Activated CD8-positive, alpha-beta memory T cell treated with anti-CD3 and anti-CD28 coated beads, Interleukin-2, amount 50 U/mL, for 48 hours (primary cell): ENCODE measurements around the gene TTC22.
A peak's percentile ranks its signal among the peaks of the same experiment; 100 is the strongest.

Source experiments
- DNase-seq: peaks from one replicate; pipeline ENCODE4 v3.0.0-alpha.2; 2020

TTC22 gene

DNA sequence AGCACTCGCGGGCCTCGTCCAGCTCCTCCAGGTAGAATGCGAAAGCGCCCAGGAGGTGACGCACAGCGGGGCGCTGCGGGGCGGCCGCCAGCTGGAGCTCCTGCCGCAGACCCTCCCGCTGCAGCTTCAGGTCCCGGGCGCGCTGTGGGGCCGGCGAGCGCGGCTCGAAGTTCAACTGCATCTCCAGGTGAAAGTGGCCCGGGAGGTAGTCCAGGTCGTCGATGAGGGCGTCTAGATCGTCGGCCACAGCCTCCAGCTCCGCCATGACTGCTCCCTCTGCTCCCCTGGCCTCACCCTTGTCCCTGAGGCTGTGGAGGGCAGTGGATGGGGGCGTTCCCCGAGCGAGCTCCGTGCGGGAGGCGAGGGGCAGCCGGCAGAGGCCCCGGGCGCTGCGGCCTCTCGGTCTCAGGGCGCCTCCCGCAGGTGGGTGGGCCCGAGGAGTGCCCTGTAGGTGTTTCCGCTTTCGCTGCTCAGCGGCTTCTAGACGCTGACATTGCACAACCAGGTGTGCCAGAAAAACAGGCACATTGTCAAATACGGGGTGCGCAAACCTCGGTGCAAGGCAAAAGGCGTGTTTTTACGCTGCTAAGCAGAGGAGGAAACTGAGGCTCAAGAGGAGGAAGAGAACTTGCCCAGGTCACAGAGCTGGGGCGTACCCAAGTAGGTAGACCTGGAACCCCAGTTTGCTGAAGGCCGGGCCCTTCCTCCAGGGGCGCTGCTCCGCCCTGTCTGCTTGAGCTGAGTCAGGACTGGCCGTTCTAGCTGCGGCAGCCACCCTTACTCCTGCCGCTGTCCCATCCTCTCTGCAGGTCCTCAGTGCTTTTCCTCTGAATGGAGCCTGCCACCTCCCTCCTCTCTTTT lies at the start of gene TTC22:
Gene TTC22, minus strand, starts transcription at position 425 of the 861 bp plus-strand sequence. Its CDS starts 160 bp downstream, at position 265.
- DNase-seq, result peak; percentile 80

DNA sequence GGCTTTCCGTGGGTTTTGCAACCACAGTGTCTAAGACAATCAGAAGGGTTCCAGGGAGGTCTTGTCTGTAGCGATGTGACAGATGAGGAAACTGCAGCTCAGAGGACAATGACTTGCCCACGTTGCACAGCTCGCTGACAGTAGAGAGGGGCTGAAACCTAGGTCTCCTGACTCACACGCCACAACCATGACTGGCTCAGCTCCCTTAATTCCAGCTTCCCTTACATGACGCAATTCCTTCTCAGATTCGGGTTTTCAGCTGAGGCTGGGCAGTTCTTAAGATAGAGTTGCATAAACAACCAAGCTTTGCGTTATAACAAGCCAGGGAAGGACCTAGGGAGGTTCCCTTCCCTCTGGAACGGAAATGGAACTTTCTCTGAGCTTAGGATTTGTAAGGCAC lies 49.6 kb upstream of the TTC22 start:
- peak; percentile 30 for DNase-seq

DNA sequence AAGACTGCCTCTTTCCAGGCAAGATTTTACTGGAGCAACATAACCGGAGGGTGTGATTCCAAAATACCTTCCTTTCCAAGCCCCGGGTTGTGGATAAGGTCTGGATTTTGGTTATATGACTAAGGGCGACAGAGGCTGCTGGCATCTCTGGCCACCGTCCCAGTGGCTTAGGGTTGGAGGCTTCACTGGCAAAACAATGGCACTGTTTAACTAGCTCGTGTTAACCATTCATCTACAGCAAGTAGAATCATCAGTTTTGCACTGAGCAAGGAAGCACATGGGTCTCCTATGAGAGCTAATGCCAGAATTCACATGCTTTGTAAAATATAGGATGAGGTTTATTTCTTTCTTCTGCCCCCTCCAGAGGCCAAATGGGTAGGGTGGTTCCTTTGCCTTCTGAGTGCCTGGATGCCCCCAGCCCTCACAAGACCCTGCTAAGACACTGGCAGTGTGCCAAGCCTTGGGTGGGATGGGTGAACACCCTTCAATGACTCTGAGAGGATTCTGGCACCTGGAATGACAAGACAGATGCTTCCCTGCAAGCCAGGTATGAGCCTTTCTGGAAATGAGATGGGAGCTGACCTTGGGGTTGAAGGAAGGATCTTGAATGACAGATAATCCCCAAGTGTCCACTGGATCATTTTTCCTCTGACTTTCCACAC lies 49.1 kb upstream of the TTC22 start:
- peak; percentile 28 for DNase-seq

DNA sequence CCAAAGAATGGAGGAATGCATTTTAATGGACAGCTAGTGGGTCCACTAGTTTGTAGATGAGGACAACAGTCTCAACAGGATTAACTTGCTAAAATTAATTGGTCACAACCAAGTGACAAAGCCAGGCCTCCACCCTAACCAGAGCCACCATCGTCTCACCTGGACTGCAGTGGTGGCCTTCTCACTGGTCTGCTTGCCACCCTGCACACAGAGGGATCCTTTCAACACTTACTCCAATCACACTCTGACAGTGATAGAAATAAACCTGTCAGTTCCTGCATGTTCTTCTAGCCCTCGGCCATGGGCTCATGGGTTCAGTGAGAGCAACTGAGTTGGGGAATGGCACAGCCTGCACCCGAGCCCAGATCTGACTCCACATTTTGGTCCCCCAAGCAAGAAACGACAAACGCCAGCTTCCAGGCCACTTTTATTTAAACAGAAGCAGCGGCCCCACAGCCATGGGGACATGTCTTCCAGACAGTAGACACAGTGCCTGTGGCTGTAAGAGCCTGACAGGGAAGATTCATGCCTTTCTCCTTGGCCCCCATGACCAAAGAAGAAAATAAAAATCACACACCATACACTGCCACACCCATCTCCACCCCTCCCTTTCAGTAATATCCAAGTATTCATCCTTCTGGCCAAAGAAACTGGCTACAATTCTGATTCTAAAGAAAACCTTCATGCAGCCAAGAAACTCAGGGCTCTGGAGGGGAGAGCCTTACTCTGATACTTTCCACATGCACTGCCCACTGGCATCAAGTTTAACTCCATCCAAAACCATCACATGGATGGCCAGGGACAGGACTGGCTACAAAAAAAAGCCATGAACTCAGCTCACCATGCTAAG lies 48.3 kb upstream of the TTC22 start:
- DNase-seq, result peak; percentile 29

DNA sequence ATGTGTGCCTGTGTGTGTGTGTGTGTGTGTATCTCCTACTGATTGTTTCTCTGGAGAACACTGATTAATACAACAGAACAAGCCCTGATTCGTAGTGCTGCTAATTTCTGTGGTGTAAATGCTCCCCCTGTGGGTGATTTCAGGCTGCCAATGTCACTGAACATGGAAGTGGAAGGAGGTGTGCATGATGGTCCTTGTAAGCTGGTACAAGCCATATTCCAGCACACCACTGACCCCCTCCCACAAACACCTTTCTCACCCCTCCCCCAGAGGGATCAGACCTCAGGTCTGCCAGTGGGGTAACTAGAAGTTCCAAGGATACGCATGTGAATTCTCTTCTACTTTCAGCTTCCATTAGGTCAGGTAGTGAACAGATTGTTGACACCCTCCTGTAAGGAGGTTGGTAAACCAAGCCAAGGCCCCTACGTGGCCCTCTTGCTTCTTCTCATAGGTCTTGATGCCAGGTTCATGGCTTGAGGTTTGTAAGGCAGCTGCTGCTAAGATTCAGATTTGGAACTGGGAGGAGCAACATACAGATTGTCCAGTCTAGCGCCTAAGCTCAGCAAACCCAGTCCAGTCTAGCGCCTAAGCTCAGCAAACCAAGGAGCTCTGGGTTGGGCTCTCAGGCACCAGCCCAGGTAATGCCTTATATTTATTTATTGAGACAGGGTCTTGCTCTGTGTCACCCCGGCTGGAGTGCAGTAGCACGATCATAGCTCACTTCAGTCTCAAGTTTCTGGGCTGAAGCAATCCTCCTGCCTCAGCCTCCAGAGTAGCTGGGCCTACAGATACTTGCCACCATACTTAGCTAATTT lies 47.2 kb upstream of the TTC22 start:
- peak; percentile 35 for DNase-seq

DNA sequence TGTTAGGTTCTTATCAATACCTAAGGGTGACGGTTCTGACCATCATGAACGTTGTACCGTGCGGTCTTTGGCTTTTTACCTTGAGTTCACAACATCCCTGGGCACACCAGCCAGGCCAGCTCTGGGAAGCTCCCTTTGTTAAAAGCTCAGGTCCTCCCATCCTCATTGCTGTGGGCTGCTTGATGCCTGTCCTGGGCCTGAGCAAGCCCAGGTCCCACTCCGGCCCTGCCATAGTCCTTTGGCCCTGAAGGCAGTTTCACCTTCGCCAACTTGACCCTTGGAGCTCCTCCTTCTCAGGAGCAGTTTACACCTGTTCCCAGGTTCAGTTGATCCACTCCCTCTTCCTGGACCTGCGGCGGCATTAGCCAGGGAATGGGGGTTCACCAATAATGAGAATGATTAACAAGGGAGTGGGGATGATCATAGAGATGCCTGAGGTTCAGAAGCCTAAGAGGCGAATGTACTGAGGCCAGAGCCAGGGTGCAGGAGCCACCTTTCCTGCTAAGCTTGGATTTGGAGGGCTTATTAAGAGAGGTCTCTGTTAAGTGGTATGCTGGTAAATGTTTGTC lies 45.7 kb upstream of the TTC22 start:
- peak; percentile 44 for DNase-seq

DNA sequence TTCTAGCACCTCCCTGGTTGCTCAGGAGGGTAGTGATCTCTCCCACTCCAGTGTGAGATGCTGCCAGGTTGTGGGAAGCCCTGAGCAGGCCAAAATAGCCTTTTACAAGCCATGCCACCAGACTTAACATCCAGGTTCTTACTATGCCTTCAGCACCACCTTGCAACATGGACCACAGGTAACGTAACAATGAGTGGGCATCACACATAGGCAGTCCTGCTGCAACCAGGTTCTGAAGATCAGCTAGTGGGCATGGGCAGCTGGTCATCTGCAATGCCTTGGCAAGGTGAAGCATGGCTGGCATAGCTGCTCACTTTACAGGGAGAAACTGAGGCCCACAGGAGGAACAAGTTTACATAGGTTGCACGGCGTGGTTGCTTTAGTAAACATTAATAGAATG lies 45.2 kb upstream of the TTC22 start:
- peak; percentile 45 for DNase-seq

DNA sequence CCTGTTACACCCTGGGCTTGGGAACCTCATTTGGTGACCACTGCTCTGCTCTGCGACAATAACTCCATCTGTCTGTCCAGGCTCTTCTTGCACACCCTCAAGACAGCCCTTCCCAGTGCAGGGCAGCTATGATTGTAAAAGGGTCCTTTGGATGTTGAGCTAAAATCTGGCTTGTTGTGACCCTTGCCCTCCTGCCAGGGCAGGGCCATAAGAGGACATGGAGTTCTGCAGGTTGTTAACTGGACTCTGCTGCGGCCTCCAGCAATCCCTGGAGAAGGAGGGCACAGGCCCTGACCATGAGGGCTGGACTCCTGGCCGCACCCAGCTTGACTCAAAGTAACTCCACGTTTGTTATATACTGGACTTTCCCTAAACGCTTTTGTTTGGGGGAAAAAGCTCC lies 44.6 kb upstream of the TTC22 start:
- peak; percentile 40 for DNase-seq

DNA sequence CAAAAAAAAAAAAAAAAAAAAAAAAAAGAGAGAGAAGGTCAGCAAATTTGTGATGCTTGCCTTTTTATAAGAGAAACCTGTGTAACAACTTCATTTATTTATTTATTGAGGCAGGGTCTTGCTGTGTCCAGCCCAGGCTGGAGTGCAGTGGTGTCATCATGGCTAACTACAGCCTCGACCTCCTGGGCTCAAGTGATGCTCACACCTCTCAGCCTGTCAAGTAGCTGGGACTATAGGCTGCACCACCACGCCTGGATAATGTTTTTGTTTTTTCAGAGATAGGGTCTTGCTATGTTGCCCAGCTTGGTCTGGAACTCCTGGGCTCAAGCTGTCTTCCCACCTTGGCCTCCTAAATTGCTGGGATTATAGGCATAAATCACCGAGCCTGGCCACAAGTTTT lies 43.4 kb upstream of the TTC22 start:
- DNase-seq, result peak; percentile 32

DNA sequence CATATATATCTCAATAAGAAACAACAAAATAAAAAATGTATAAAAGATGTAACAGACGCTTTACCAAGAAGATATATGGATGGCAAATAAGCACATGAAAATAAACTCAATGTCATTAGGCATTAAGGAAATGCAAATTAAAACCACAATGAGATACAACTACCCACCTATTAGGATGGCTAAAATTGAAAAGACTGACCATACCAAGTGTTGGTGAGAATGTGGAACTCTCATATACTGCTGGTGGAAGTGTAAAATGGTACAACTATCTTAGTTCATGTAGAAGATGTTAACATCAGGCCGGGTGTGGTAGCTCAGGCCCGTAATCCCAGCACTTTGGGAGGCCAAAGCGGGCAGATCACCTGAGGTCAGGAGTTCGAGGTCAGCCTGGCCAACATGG lies 42.3 kb upstream of the TTC22 start:
- DNase-seq, result no peak

DNA sequence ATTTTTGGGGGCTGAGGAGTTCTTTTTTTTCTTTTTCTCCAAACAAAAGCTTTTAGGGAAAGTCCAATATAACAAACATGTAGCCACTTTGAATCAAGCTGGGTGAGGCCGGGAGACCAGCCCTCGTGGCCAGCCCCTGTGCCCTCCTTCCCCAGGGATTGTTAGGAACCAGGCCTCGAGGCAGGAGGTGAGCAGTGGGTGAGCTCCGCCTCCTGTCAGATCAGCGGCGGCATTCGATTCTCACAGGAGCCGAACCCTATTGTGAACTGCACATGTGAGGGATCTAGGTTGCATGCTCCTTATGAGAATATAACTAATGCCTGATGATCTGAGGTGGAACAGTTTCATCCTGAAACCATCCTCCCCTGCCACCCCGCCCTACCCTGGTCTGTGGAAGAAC lies 41.8 kb upstream of the TTC22 start:
- DNase-seq, result peak; percentile 35

DNA sequence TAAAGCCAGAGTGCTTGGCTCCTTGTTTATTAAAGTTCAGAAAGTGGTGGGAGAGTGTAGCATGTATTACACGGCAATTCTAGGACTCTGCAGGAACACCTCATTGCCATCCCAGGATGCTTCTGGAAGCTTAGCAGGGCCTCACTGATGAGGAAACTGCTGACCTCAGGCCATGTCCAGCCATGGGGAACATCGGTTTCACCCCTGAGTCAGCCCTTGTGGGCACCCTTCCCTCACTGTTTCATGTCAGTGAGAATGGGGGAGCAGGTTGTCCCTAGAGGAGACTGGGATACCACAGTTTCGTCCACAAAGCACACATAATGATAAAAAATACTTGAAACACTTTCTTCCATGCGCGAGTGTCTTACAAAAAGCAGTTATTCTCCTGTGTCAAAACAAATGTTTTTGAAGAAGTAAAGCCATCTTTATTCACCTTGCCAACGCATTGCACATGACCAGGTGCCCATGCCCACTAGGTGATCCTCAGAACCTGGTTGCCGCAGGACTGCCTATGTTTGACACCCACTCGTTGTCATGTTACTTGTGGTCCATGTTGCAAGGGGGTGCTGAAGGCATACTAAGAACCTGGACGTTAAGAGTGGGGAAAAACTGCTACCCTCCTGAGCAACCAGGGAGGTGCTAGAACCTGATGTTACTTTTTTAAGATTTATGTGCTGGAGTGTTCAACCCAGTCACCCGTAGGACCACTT lies 41.2 kb upstream of the TTC22 start:
- peak; percentile 30 for DNase-seq

DNA sequence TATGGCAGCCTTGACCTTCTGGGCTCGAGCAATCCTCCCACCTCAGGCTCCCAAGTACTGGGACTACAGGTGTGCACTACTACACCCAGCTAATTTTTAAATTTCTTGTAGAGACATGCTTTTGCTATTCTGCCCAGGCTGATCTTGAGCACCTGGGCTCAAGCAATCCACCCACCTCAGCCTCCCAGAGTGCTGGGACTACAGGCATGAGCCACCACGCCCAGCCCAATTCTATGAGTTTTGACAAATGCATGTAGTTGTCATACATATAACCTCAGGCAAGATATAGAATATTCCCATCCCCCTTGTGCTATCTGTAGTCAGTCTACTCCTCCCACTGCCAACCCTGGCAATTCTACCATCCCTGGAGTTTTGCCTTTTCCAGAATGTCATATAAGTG lies 38.7 kb upstream of the TTC22 start:
- DNase-seq, result peak; percentile 10

DNA sequence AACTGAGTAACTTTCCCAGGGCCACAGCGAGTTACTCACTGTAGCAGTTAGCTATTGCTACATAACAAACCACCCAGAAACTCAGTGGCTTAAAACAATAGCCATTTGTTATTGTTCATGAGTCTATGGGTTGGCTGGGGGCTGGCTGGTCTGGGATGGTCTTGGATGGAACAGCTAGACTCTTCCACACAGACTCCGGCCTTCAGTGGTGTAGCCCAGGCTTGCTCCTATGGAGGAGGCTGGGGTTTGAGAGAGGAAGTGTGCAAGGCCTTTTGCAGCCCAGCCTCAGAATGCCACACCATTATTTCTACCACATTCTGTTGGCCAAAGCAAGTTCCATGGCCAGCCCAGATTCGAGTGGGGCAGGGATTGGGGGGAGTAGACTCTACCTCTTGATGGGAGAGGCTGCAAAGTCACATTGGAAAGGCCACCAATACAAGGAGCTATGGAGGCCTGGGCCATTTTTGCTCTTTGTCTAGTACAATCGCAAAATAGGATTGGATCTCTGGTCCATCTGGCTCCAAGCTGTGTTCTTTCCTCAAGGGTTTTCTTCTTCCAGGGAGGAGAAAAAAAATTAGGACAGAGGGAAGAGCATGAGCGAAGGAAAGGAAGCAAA lies 37.5 kb upstream of the TTC22 start:
- DNase-seq, result peak; percentile 22

DNA sequence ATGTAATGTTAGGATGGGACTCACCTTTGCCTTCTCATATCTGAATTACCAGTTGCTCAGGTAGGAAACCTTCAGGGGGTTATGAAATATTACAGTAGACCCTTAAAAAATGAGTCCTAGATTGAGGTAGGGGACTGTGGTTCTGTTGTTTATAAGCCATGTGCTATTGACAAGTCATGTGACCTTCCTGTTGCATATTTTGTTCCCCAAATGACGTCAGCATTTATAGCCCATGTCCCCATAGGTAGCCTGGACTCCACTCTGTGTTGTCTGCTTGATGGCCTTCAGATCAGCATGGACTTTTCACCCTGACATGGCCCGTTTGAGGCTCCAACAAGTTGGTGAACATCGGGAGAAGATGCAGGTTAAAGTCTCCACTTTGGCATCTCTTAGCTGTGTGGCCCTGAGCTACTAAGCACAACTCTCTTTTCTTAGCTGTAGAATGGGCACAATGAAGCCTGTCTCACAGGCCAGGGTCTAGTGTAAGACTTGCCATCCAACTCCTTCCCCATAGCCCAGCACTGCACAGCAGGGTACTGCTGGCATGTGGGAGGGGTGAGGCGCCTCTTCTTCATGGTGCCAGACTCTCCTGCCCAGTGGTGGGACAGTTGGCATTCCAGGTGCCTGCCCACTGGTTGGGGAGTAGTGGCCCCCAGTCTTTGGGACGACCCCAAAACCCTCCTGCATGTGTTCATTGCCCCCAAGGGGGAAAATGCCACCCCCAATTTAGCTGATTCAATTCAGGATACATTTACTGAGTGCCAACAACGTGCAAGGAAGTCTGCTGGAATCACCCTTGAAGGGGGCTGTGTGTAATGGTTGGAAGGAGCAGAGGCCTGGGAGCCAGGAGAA lies 36.1 kb upstream of the TTC22 start:
- DNase-seq, result peak; percentile 22

DNA sequence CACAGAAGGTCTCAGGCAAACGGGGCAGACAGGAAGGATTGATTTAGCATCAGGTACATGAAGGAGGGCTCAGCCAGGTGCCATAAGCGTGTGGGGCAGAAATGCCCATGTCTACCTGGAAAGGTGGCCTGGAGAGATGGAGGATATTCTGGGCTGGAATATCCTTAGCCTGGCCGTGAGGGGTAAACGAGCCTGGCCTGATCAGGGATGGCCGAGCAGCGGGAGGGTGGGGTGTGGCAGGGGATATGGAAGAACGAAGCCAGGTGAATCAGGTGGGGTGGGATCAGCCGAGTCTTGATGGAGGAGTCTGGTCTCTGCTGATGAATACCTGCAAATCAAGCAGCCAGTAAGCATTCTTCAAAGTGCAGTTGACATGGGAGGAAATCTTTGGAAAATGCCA lies 35.5 kb upstream of the TTC22 start:
- DNase-seq, result peak; percentile 29

DNA sequence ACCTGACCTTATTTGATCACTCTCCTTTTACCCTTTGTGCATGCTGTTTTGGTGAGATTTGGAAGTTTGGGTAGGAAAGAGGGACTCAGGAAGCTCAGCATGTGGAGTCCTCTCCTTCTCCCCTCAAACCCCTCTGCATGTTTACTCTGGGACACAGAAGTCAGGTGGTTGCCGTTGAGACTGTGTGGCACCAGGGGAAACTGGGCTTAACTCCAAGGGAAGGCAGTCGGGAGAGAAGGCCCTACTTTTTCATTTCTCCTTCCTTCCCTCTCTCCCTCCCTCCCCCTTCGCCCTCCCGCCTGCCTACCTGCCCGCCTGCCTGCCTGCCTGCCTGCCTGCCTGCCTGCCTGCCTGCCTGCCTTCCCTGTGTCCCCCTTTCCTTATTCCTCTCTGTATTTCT lies 34.8 kb upstream of the TTC22 start:
- no peak for DNase-seq

DNA sequence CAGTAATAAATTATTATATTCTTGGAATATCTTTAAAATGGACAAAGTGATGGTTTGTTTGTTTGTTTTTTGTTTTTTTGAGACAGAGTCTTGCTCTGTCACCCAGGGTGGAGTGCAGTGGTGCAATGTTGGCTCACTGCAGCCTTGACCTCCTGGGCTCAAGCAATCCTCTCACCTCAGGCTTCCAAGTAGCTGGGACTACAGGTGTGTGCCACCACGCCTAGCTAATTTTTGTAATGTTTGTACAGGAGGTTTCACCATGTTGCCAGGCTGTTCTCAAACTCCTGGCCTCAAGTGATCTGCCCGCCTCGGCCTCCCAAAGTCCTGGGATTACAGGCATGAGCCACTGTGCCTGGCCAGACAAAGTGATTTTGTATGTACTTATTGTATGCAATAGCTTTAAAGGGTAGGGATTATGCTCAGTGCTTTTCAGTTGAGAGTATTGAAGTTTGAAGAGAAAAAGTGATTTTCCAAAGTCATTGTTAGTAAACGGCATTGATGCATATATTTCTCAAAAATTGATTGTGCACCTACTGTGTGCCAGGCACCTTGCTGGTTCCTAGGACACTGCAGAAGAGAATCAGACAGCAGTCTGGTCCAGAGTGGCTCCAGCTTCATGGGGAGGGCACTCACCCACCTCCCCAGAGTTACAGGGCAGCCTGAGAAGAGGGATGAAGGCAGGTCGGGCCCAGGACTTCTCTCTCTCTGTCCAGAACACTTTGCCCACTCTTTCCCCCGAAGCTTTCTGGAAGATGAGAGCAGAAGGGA lies 34.2 kb upstream of the TTC22 start:
- peak; percentile 17 for DNase-seq

DNA sequence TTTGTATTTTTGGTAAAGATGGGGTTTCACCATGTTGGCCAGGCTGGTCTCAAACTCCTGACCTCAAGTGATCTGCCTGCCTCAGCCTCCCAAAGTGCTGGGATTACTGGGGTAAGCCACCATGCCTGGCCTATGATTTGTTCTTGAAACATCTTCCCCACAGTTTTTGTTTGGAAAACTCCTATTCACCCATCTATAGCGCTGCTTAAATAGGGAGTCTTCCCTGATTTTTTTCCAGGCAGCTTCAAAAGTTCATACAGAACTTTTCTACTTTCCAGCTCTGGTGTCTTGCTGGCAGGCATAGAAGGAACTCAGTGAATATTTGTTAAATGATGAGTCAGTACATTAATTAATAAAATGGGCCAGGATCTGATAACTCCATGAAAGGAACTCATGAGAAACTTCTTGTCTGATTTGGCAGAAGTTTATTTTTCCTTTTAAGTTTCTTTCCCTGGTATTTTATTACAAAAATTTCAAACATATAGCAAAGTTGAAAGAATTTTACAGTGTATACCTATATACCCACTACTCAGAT lies 33.0 kb upstream of the TTC22 start:
- no peak for DNase-seq
